ENCODE results near the gene KCNQ5.
A peak's percentile ranks its signal among the peaks of the same experiment; 100 is the strongest.

The KCNQ5 gene

DNA sequence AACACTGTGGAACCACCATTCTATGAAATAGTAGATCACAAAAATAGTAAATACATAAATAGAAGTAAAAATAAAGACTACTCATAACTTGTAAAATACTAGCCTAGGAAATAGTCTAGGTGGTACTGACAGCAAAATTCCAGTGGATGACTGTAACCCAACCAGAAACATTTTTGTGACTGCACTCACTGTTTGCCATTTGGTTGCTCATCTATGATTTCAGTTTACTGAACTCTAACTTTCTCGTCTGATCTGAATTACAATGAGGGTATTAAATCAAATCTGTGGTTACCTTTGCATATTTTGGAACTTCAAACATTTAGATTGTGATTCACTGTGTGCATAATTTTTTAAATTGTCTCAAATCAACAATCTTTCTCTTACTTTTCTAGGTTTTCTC lies 452.3 kb downstream of the KCNQ5 start:
- DNase-seq (ENCODE audit: low read depth): peak; percentile 47
- H3K36me3 ChIP-seq (ENCODE audit: control insufficient read depth, insufficient read depth, low read length, severe bottlenecking): no peaks in the 10 kb centered on the region
- no peaks in the 10 kb centered on the region for H3K27me3 ChIP-seq (replicated peaks; ENCODE audit: control insufficient read depth, insufficient read depth, low read length)
- no peaks in the 10 kb centered on the region for H3K9me3 ChIP-seq (ENCODE audit: control insufficient read depth, low read length)
- H3K4me1 ChIP-seq (ENCODE audit: control insufficient read depth, insufficient read depth, low read length): peaks cover under 1% of the 10 kb centered on the region
- no peak overlapping the region for H3K9ac ChIP-seq (ENCODE audit: low read length)
- H3K4me3 ChIP-seq (ENCODE audit: low read length): no peak overlapping the region

DNA sequence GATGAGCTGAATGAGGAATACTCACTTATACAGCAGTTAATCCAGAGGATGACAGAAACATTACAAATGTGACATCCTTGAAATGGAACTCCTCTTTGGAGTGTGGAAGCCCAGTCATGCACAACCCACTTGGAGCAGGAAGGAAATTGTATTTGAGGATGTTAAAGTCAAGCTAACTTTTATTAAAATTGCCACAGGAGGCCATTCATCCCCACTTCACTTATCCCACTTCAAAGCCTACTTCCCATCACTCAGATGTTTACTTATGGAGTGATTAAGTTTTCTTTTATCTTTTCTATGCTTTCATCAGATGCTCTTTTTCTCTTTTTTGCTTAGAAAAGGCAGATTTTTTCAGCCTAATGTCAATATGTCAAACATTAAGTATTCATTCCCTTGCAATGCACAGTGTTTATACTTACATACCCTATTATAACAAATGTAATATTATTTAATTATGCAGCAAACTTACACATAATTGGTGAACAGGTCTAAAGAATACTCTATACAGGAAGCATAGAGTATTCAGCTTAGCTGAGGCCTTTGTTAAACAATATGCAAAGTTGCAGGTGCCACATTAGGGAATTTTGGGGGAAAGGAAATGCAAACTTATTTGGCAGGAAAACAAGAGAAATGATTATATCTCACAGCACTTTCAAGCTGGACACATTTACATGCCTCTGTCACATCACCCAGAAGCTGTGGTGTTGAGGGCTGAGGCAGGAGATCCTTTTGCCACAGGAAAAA lies 454.5 kb downstream of the KCNQ5 start:
- H3K36me3 ChIP-seq (ENCODE audit: control insufficient read depth, insufficient read depth, low read length, severe bottlenecking): no peaks in the 10 kb centered on the region
- H3K9ac ChIP-seq (ENCODE audit: low read length): no peak overlapping the region
- H3K4me3 ChIP-seq (ENCODE audit: low read length): no peak overlapping the region
- no peak for DNase-seq (ENCODE audit: low read depth)
- H3K27me3 ChIP-seq (replicated peaks; ENCODE audit: control insufficient read depth, insufficient read depth, low read length): no peaks in the 10 kb centered on the region
- H3K4me1 ChIP-seq (ENCODE audit: control insufficient read depth, insufficient read depth, low read length): peaks cover 2% of the 10 kb centered on the region
- H3K9me3 ChIP-seq (ENCODE audit: control insufficient read depth, low read length): no peaks in the 10 kb centered on the region

DNA sequence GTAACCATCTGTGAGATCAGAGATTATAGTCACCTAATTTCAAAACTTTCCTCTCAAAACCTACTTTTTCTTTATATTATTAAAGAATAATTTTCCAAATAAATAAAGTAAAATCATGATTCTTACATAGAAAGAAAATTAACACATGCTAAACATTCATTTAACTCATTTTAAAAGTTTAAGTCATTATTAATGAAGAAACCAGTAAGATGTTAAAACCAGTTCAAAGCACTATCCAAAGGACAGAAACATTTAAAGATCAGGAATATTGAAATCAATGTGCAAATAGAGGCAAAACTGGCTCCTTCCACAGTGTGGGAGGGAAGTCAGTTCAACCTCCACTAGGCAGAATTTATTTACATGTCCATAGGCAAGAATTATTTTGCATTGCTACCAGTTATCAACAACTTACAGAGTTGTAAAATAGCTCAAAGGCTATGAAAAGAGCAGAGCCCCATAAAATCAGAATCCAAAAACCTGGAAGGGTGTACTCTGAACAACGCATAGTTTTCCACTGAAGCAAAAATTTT lies 456.5 kb downstream of the KCNQ5 start:
- Histone ChIP-seq H3K4me3 (ENCODE audit: low read length) (no peak overlapping the region), H3K4me1 (ENCODE audit: control insufficient read depth, insufficient read depth, low read length) (peaks cover 2% of the 10 kb centered on the region), H3K9ac (ENCODE audit: low read length) (no peak overlapping the region), H3K27me3 (replicated peaks; ENCODE audit: control insufficient read depth, insufficient read depth, low read length) (no peaks in the 10 kb centered on the region), H3K36me3 (ENCODE audit: control insufficient read depth, insufficient read depth, low read length, severe bottlenecking) (no peaks in the 10 kb centered on the region), H3K9me3 (ENCODE audit: control insufficient read depth, low read length) (no peaks in the 10 kb centered on the region)
- no peak for DNase-seq (ENCODE audit: low read depth)

DNA sequence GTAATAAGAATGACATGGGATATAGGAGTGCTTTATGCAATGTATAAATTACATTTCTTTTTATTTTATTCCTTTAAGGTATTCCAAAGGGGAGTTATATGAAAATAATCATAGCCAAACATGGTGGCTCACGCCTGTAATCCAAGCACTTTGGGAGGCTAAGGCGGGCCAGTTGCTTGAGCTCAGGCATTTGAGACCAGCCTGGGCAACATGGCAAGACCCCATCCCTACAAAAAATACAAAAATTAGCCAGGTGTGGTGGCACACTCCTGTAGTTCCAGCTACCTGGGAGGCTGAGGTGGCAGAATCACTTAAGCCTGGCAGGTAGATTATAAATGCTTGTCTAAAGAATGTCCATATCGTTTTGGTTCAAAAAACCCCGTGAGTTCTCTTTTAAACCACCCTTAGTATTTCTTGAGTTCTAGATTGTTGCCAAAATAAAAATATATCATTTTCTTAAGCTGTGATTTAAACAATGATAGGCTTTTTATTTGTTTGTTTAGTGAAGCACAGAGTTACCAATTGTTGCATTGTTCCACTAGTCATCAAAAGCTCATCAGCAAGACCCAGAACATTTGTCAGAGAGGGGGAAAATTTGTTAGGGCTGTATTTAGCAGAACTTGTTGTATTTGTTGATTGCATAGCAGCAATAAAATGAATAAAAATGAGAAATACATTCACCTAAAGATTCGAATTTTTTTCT lies 457.2 kb downstream of the KCNQ5 start:
- no peak for DNase-seq (ENCODE audit: low read depth)
- H3K4me3 ChIP-seq (ENCODE audit: low read length): no peak overlapping the region
- no peak overlapping the region for H3K9ac ChIP-seq (ENCODE audit: low read length)
- no peaks in the 10 kb centered on the region for H3K9me3 ChIP-seq (ENCODE audit: control insufficient read depth, low read length)
- H3K27me3 ChIP-seq (replicated peaks; ENCODE audit: control insufficient read depth, insufficient read depth, low read length): no peaks in the 10 kb centered on the region
- peaks cover 2% of the 10 kb centered on the region for H3K4me1 ChIP-seq (ENCODE audit: control insufficient read depth, insufficient read depth, low read length)
- H3K36me3 ChIP-seq (ENCODE audit: control insufficient read depth, insufficient read depth, low read length, severe bottlenecking): no peaks in the 10 kb centered on the region

DNA sequence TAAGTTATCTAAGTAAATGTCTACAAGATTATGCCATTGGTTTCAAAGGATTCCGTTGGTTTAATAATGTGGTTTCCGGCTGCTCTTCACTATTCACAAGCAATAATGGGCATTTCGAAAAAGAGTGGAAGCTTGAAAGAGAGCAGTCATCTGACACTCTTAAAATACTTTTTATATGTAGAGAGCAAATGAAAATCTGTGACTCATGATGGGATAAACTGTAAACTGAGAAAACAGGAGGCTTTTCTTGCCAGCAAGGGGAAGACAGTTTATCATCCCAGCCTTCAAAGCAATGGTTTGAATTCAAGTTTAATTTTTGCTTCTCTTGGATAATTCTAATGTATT lies 457.7 kb downstream of the KCNQ5 start:
- Histone ChIP-seq H3K36me3 (ENCODE audit: control insufficient read depth, insufficient read depth, low read length, severe bottlenecking) (no peaks in the 10 kb centered on the region), H3K9me3 (ENCODE audit: control insufficient read depth, low read length) (no peaks in the 10 kb centered on the region), H3K4me3 (ENCODE audit: low read length) (no peak overlapping the region), H3K4me1 (ENCODE audit: control insufficient read depth, insufficient read depth, low read length) (peaks cover 2% of the 10 kb centered on the region), H3K9ac (ENCODE audit: low read length) (no peak overlapping the region), H3K27me3 (replicated peaks; ENCODE audit: control insufficient read depth, insufficient read depth, low read length) (peaks cover 3% of the 10 kb centered on the region)
- peak; percentile 64 for DNase-seq (ENCODE audit: low read depth)

DNA sequence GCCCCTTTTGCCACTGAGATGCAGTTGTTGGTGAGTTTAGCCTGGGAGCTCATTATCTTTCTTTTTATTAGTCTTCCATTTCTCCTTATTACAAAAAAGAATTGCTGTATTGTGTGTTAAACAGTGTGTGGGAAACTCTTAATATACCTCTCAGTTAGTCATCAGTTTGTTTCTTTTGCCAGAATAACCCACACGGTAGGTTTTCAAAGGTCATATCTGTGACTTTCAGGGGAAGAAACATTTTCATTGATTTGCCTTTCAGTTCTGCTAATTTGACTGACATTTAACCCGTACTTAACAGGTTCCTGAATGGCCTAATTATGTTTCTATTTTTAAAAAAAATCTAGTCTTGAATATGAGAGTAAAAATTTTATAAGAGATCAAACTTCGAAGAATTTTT lies 458.1 kb downstream of the KCNQ5 start:
- no peak for DNase-seq (ENCODE audit: low read depth)
- no peaks in the 10 kb centered on the region for H3K36me3 ChIP-seq (ENCODE audit: control insufficient read depth, insufficient read depth, low read length, severe bottlenecking)
- peaks cover 2% of the 10 kb centered on the region for H3K4me1 ChIP-seq (ENCODE audit: control insufficient read depth, insufficient read depth, low read length)
- peaks cover 7% of the 10 kb centered on the region for H3K27me3 ChIP-seq (replicated peaks; ENCODE audit: control insufficient read depth, insufficient read depth, low read length)
- H3K9ac ChIP-seq (ENCODE audit: low read length): no peak overlapping the region
- H3K9me3 ChIP-seq (ENCODE audit: control insufficient read depth, low read length): no peaks in the 10 kb centered on the region
- no peak overlapping the region for H3K4me3 ChIP-seq (ENCODE audit: low read length)

DNA sequence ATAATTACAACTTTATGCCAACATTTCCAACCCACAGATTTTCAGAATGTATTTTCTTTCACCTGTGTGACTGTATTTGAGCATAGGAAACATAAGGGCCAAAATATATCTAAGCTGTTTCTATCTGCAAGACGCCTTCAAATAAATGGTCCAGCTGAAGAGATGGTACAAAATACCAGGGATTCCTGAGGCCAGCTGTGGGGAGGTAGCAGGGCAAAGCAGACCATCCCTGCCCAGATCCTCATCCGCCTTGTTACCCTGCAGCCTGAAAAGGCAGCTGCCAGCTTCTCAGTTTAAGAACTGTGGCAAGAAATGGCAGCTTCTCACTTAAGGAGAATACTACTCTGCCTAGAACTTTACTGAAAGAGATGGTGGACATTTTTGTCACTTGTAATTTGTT lies 460.1 kb downstream of the KCNQ5 start:
- no peak overlapping the region for H3K9ac ChIP-seq (ENCODE audit: low read length)
- no peak for DNase-seq (ENCODE audit: low read depth)
- H3K4me3 ChIP-seq (ENCODE audit: low read length): no peak overlapping the region

DNA sequence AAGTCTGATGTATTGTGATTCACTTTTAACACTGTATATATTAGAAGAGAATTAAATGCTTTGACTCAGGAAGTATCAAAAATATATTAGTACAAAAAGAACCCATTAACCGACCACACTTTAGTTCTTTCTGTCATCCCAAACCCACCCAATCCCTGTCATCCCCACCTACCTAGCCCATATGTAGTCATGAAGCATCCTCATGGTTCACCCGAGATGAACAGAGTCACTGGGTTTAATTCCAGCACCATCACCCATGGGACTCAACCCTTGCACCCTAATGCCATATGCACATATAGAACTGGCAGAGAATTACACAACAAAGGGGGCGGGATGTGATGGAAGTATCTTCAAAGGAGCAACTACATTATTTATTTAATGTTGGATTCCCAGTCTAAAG lies 462.0 kb downstream of the KCNQ5 start:
- H3K36me3 ChIP-seq (ENCODE audit: control insufficient read depth, insufficient read depth, low read length, severe bottlenecking): no peaks in the 10 kb centered on the region

More for the DNA sequence above, 460.1 kb downstream of the KCNQ5 start:
- no peaks in the 10 kb centered on the region for H3K36me3 ChIP-seq (ENCODE audit: control insufficient read depth, insufficient read depth, low read length, severe bottlenecking)
- peaks cover 10% of the 10 kb centered on the region for H3K27me3 ChIP-seq (replicated peaks; ENCODE audit: control insufficient read depth, insufficient read depth, low read length)
- H3K9me3 ChIP-seq (ENCODE audit: control insufficient read depth, low read length): no peaks in the 10 kb centered on the region
- peaks cover 2% of the 10 kb centered on the region for H3K4me1 ChIP-seq (ENCODE audit: control insufficient read depth, insufficient read depth, low read length)

DNA sequence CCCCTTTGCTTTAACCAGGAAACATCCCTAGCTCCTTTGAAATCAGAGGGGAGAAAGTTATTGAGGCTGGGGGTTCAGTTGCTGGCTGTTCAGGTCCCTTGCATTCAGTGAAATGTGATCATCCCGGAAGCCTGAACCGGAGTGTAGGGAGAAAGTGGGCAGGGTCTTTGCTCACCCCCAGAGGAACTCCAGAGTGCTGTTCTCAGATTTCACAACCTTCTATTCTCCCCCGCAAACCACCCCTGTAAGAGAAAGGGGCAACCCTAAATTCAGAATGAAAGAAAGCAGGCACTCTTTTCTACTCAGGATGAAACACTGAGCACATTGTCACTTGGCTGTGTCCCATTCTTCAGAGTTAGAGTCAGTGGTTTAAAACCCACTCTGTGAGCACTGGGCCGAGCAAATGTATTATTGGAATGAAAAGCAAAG lies 463.6 kb downstream of the KCNQ5 start:
- H3K4me3 ChIP-seq (ENCODE audit: low read length): no peak overlapping the region
- DNase-seq (ENCODE audit: low read depth): no peak
- no peaks in the 10 kb centered on the region for H3K9me3 ChIP-seq (ENCODE audit: control insufficient read depth, low read length)

More for the DNA sequence above, 462.0 kb downstream of the KCNQ5 start:
- no peaks in the 10 kb centered on the region for H3K9me3 ChIP-seq (ENCODE audit: control insufficient read depth, low read length)
- H3K4me1 ChIP-seq (ENCODE audit: control insufficient read depth, insufficient read depth, low read length): peaks cover 2% of the 10 kb centered on the region
- no peak overlapping the region for H3K9ac ChIP-seq (ENCODE audit: low read length)
- no peak for DNase-seq (ENCODE audit: low read depth)
- peaks cover 10% of the 10 kb centered on the region for H3K27me3 ChIP-seq (replicated peaks; ENCODE audit: control insufficient read depth, insufficient read depth, low read length)
- H3K4me3 ChIP-seq (ENCODE audit: low read length): no peak overlapping the region

DNA sequence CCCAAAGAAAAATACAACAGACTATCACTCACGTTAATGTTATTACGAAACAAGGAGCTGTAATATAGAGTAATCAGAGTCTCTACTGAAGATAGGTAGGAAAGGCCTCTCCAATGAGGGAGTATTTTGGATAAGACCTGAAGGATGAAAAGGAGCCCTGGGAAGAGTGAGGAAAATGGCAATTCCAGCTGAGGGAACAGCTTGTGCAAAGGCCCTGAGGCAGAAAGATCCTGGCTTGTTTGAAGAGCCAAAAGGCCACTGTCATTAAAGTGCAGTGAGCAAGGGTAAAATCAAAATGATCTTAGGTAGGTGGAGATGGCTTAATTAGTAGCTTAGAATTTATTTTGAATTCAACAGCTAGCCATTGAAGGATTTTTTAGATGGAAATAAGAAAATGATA lies 464.9 kb downstream of the KCNQ5 start:
- Histone ChIP-seq H3K4me3 (ENCODE audit: low read length) (no peak overlapping the region), H3K27me3 (replicated peaks; ENCODE audit: control insufficient read depth, insufficient read depth, low read length) (peaks cover 10% of the 10 kb centered on the region), H3K9ac (ENCODE audit: low read length) (no peak overlapping the region), H3K4me1 (ENCODE audit: control insufficient read depth, insufficient read depth, low read length) (no peaks in the 10 kb centered on the region), H3K9me3 (ENCODE audit: control insufficient read depth, low read length) (no peaks in the 10 kb centered on the region), H3K36me3 (ENCODE audit: control insufficient read depth, insufficient read depth, low read length, severe bottlenecking) (no peaks in the 10 kb centered on the region)
- no peak for DNase-seq (ENCODE audit: low read depth)

More for the DNA sequence above, 463.6 kb downstream of the KCNQ5 start:
- Histone ChIP-seq H3K4me1 (ENCODE audit: control insufficient read depth, insufficient read depth, low read length) (no peaks in the 10 kb centered on the region), H3K27me3 (replicated peaks; ENCODE audit: control insufficient read depth, insufficient read depth, low read length) (peaks cover 10% of the 10 kb centered on the region), H3K9ac (ENCODE audit: low read length) (no peak overlapping the region), H3K36me3 (ENCODE audit: control insufficient read depth, insufficient read depth, low read length, severe bottlenecking) (no peaks in the 10 kb centered on the region)

DNA sequence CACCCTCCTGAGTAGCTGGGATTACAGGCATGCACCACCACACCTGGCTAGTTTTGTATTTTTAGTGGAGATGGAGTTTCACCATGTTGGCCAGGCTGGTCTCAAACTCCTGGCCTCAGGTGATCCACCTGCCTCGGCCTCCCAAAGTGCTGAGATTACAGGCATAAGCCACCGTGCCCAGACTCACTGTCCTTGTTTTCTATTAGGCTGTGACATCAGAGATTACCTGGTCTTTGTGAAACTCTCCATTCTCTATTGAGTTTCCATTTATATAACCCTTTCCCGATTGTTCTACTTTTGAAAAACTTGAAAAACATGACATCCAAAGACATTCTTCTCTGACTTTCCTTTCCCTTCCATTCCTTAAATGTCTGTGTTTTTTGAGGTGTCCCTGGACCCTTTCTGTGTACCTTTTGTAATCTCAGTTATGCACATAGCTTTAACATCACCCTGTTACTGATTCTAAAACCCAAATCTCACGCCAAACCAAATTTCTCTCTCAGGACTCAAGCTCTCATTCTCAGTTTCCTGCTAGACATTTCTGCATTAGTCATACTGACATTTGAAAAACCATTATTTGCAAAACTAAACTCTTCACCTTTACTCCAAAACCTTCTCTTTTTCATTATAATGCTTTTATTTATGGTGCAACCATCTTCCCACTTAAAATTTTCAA lies 466.4 kb downstream of the KCNQ5 start:
- H3K4me3 ChIP-seq (ENCODE audit: low read length): no peak overlapping the region
- no peak for DNase-seq (ENCODE audit: low read depth)
- H3K36me3 ChIP-seq (ENCODE audit: control insufficient read depth, insufficient read depth, low read length, severe bottlenecking): no peaks in the 10 kb centered on the region
- H3K9ac ChIP-seq (ENCODE audit: low read length): no peak overlapping the region
- H3K4me1 ChIP-seq (ENCODE audit: control insufficient read depth, insufficient read depth, low read length): no peaks in the 10 kb centered on the region
- H3K27me3 ChIP-seq (replicated peaks; ENCODE audit: control insufficient read depth, insufficient read depth, low read length): peaks cover 10% of the 10 kb centered on the region
- no peaks in the 10 kb centered on the region for H3K9me3 ChIP-seq (ENCODE audit: control insufficient read depth, low read length)

Data from adipocyte (in vitro differentiated cells).